ENCODE results near the gene ADNP2. TPM values are rescaled to one million over a fixed set of nuclear protein-coding genes. Genes with fewer than 3 reads are reported as not detected.

ADNP2 gene
- total and polyA plus RNA-seq, 2 donors: 11.2 to 23.7 TPM

DNA sequence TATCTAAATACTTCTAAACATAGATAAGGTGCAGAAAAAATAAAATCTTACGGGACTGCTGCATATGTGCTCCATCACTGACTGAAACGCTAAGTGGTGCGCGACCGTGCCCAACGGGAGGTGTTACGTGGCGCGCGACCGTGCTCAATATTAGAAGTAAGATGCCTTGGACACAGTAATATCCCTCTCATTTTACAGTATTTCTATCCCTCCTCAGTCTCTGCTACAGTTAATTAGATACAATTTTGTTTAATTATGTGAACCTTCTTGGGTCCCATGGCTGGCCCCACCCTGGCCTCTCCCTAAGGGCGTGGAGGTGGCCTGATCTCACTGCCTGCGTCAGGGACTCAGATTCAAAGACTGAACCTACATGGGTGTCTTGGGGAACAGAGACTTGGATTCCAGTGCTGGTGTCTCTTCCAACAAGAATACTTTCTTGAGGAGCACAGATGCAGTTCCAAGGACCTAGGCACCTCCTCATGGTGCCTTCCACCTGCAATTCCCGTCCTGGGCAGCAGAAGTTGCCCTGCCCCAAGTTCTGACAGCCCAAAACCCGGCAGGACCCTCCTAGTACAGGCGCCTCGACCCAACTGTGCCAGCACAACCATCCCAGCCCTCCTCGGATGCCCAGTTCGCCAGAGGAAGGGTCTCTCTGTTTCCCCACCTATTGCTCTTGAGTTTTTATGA is 79.0 kb downstream of the ADNP2 start:
- 96% methylated on average over 19 of the region's 19 CpGs for WGBS
- no peak for DNase-seq (ENCODE audit: extremely low spot score)
- Histone ChIP-seq H3K4me3 (ENCODE audit: low read depth, low read length) (no peak overlapping the region), H3K36me3 (ENCODE audit: insufficient read depth) (no peaks in the 10 kb centered on the region), H3K4me1 (ENCODE audit: insufficient read depth) (no peaks in the 10 kb centered on the region), H3K27ac (ENCODE audit: low read depth) (no peak overlapping the region)

DNA sequence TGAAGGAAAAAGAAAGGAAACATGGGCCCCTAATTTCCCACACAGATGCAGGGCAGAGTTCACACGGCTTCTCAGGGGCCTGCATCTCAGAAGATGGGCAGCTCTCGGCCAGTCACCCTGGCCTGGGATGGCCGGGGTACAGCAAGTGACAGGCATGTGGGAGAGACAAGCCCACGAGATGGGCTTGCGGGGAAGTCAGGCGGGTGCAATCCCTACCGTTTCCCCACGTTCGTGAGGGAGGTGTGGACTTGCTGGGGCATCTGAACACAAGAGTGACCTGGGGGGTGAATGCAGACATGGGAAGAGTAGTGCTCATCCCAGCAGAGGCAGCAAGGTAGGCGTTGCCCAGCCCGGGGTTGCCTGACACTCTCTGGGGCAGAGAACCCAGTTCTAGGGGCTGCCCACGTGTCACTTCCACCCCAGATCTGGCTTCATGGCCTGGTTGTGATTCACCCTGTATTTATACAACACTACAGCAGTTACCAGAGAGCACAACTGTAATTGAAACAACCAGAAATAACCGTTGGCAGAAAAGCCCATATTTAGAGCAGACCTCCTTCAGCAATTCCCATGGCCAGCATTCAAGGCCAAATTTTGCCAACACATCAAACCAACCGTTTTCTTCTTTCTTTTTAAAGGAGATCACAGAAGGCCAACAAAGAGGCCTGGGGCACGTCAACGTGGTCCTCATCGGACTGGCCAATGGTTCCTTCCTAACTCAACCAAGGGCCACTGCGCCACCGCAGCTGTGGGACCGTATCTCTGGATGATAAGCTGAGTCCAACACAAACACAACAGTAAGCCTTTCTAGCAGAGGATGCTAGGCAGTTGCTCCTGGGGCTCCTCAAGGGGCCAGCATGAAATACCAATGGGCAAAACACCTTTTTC is 79.8 kb downstream of the ADNP2 start:
- Histone ChIP-seq H3K27ac (ENCODE audit: low read depth) (no peak overlapping the region), H3K4me1 (ENCODE audit: insufficient read depth) (no peaks in the 10 kb centered on the region), H3K36me3 (ENCODE audit: insufficient read depth) (no peaks in the 10 kb centered on the region), H3K4me3 (ENCODE audit: low read depth, low read length) (no peak overlapping the region)
- 91% methylated on average over 20 of the region's 20 CpGs for WGBS
- no peak for DNase-seq (ENCODE audit: extremely low spot score)

DNA sequence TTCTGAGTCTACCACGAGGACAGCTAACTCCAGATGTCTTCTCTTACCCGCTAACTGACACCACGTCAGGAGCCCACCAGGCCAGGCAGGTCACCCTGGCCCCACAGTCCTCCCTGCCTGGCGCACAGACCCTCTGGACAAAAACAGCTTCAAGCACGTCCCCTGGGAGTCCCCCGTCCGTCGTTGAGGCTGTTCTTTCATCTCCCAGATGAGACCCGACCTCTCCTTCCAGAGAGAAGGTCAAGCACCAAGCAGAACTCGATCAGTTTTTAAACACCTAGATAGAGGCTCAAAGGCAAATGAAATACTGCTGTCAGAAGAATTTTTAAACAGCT is 80.4 kb downstream of the ADNP2 start:
- 88% methylated on average over 10 of the region's 10 CpGs for WGBS
- no peak overlapping the region for H3K27ac ChIP-seq (ENCODE audit: low read depth)
- no peaks in the 10 kb centered on the region for H3K36me3 ChIP-seq (ENCODE audit: insufficient read depth)
- H3K4me1 ChIP-seq (ENCODE audit: insufficient read depth): no peaks in the 10 kb centered on the region
- no peak overlapping the region for H3K4me3 ChIP-seq (ENCODE audit: low read depth, low read length)
- DNase-seq (ENCODE audit: extremely low spot score): no peak

Other genes starting within 250 kb of the ADNP2 start
- 14.8 TPM for gene SLC66A2, start 157.6 kb upstream of the ADNP2 start, total RNA-seq
- gene SLC66A2, start 157.6 kb upstream of the ADNP2 start, polyA plus RNA-seq: 47.8 TPM
- gene HSBP1L1, start 144.6 kb upstream of the ADNP2 start, total RNA-seq: 4.9 TPM
- gene HSBP1L1, start 144.6 kb upstream of the ADNP2 start, polyA plus RNA-seq: 8.6 TPM
- gene TXNL4A, start 120.7 kb upstream of the ADNP2 start, total RNA-seq: 31.0 TPM
- gene TXNL4A, start 120.7 kb upstream of the ADNP2 start, polyA plus RNA-seq: 66.9 TPM
- 33.3 TPM for gene RBFA, start 74.8 kb upstream of the ADNP2 start, total RNA-seq
- 22.7 TPM for gene RBFA, start 74.8 kb upstream of the ADNP2 start, polyA plus RNA-seq
- 14.0 TPM for gene PARD6G, start 138.3 kb downstream of the ADNP2 start, total RNA-seq
- 5.9 TPM for gene PARD6G, start 138.3 kb downstream of the ADNP2 start, polyA plus RNA-seq

Measured in urinary bladder (tissue), 4 donors.